GM18868 (cell line): ENCODE data around the gene OR51B5.
"Not testable (repeated sequence)": the region's sequence is repeated elsewhere in the genome, so short reads cannot be mapped to it uniquely, and the experiment has no call there.

Experiments
- ATAC-seq: cut with Tn5 transposase; IDR thresholded peaks from one replicate; pipeline ENCODE4 v1.9.1; 2021; ENCODE audit warnings: mild to moderate bottlenecking, moderate library complexity; ENCODE audit not compliant: unreplicated experiment

The OR51B5 gene, protein sequence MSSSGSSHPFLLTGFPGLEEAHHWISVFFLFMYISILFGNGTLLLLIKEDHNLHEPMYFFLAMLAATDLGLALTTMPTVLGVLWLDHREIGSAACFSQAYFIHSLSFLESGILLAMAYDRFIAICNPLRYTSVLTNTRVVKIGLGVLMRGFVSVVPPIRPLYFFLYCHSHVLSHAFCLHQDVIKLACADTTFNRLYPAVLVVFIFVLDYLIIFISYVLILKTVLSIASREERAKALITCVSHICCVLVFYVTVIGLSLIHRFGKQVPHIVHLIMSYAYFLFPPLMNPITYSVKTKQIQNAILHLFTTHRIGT

DNA sequence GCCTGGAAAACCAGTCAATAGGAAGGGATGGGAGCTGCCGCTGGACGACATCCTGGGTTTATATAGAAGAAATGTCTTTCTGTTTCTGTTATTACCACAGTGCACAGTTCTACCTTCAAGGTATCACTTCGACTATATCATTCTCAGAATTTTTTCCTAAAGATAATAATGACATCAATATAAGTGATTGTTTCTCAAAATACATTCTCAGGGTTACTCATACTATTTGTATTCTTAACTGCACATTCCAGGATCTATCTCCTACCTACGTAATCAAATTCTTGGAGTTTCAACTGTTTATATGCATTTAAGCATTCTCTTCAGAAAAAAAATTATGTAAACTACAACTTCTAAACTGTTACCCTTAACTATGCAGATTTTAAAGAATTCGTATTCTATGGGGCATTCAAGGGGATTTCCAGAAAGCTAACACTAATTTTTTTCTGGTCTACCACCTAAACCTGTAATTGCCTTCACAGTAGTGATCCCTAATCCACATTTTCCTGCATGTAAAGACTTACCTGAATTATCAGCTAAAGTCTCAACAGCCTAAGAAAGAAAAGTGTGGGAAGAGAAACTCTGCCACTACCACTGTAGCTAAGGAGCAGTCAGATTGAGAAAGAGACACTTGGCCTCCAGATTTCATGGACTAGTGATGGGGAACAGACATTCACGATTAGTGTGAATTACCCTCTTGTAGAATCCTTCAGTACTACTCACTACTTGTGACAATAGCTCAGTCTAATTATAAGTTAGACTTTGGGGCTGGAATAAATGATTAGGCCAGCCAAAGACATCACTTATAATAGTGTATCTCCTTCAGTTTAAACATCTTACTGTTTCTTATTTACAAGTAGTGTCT, at the start of gene OR51B5:
TSS of gene OR51B5 (minus strand) at position 51 of the 862 bp plus-strand sequence. CDS start at position 51, 0 bp downstream.
- ATAC-seq = no peak

DNA sequence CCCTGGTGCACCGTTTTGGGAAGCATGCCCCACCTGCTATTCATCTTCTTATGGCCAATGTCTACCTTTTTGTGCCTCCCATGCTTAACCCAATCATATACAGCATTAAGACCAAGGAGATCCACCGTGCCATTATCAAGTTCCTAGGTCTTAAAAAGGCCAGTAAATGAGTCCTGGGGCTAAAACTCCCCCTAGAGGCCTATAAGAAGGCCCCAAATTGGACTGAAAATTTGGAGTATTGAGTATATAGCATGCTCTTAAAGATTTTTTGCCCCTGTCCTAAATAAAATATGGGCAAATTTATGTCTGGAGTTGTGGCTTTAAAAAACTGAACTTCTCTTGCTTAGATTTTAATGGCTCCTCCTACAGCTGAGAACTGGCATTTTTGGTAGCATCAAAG, 46.9 kb upstream of the OR51B5 start:
- no peak for ATAC-seq

DNA sequence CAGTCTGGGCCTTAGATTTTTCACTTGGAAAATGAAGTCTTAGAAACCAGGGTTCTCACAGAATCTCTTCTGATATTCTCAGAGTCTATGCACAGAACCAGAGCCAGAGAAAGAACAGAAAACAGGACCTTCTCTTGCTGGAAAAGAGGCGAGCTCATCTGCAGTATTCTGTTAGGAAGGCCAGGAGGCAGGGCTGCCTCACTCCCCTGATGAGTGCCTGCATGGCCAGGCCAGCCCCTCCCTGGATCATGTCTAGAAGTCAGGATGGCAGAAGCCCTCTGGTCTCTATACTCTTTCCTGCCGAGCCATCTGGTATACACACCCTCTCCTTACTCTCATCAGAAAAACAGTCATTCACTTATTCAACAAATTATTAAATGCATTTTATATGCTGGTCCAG, 41.0 kb upstream of the OR51B5 start:
- ATAC-seq = no peak

DNA sequence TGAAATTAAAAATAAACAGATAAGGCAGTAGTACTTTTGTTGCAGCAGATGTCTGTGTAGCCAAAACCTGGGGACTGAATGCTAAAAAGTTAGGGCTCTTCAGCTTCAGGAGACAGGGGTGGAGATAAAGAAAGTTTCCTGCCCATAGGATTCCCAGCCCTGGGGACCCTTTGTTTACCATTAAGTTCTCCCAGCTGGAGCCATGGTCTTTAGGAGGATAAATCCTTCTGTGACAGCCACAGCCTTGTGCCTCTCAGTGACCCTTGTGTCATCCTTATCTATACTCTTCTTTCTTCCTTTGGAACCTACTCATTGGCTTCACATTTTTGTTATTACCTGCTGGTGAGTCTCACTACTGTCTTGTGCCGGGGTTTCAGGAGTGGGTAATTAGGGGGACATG, 40.3 kb upstream of the OR51B5 start, which contains the start of gene OR51M1:
TSS of gene OR51M1 (plus strand) at position 237 of the 400 bp plus-strand sequence. CDS start 5,587 bp downstream, outside the sequence.
- no peak for ATAC-seq

DNA sequence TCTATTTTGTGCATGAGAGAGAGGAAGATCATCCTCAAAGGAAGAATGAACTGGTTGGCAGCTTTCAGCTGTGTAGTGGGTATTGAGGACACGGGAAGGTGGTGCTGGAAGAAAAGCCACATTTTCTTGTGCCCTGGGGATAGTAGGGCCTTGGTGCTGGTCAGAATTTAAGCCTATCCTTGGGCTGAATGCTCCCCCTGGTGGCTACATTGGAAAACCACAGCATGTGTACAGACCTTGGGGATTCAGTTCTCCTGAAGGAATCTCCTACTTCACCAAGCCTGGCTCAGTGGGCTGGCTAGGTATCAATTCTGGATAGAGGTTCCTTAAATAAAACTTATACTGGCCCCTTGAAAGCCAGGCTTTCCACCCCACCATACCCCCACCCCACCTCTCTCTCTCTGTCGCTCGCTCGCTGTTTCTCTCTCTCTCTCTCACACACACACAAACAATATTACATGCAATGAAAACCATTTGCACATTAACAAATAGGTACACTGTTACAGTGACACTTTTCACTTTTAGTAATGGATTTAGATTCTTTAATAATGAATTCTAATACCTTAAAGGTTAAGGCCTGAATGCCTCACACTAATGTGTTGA, 37.5 kb upstream of the OR51B5 start:
- peak; percentile 91 for ATAC-seq

DNA sequence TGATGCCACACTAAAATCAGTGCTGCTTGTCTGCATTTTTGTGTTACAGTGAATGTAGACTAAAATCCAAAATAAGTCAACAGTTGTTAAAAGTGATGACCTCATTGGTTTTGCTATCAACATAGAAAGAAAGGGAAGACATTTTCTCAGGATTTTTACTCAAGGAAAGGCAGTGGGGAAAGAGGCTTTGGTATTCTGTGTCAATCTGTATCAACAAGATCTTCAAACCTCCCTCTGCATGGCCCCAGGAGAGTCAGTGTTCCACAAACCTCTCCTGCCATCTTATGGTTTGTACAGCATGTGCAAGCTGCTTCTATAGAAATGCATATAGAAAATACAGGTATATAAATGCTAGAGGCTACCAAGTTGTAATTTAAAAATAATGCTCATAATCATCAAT, 26.5 kb upstream of the OR51B5 start:
- no peak for ATAC-seq

DNA sequence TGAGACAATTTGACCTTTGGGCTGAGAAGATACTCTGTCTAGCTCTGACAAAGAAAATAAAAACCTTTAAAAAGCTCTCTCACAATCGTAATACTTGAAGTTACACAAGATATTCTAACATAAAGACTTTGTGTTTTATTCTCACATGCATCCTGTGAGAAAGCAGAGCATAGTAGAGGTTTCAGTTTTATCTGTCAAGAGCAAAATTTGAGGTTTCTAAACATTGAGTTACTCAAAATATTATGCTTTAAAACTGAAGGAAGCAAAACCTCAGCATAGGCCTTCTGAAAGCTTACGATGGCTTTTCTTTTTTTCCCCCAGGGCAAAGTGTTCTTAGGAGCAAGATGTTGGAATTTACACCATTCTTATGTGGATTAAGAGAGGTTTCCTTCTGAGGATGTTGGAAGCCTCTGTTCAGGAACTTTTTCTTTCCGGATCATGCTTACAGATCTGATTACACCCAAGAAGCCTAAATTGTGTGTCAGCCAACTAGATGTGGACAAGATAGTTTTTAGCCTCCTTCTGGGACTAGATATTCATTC, 25.2 kb upstream of the OR51B5 start:
- no peak for ATAC-seq

DNA sequence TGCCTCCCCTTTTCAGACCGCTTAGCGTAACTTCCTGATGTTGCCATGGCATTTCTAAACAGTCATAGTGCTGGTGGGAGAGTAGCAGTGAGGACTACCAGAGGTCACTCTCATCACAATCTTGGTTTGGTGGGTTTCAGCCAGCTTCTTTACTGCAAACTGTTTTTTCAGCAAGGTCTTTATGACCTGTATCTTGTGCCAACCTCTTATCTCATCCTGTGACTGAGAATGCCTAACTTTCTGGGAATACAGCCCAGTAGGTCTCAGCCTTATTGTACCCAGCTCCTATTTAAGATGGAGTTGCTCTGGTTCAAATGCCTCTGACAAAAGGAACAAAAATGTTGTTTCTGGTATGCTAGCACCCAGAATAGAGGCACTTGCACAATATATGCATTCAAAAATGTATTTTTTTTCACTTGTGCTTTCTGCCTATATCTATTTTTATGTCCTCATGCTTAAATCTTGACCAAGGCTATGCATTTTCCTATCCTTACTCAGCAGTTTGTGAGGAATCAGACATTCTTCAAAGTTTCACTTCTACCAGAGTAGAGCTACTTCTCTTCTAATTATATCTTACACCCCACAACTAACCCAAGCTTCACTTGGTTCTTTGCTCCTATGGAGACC, 24.2 kb upstream of the OR51B5 start:
- ATAC-seq = no peak

DNA sequence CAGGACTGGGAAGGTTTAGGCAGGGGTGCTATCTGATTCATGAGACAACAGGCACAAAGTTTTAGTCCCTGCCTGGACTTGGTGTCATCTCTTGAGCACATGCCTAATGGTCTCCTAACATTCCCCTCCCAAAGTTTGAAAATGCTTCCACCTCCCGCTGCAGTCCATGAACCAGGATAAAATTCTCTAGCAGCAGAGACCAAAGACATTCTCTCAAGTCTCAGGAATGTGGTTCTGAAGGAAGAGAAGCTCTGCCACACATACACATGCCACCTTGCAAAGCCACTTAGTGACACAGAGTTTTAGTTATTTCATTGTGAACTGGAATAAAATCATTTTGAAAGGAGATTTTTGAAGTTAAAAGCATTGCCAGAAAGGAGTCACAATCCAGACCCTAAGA, 23.5 kb upstream of the OR51B5 start:
- ATAC-seq = no peak

DNA sequence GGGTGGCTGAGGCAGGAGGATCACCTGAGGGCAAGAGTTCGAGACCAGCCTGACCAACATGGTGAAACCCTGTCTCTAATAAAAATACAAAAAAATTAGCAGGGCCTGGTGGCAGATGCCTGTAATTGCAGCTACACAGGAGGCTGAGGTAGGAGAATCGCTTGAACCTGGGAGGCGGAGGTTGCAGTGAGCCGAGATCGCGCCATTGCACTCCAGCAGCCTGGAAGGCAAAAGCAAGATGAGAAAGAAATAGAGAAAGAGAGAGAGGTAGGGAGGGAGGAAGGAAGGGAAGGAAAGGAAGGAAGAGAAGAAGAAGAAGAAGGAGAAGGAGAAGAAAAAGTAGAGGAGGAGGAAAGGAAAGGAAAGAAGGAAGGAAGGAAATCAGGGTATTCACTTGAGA, 23.0 kb upstream of the OR51B5 start:
- ATAC-seq = not testable (repeated sequence)

DNA sequence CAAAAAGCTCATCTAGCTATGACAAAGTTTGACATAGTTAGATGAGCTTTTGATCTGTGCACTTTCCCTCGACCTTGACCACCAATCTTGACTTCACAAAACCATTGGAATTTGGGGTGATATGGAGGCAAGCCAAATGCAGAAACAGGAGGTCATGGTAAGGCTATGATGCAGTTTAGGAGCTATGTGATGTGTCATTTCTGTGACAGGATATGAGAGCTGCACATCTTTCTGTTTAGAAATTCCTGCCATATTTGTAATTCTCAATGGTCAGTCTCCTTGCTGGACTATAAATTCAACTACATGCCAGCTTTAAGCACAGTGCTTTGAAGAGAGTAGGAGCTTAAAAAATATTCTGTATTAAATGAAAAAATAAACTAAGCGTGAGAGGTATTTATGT, 20.9 kb upstream of the OR51B5 start:
- no peak for ATAC-seq

DNA sequence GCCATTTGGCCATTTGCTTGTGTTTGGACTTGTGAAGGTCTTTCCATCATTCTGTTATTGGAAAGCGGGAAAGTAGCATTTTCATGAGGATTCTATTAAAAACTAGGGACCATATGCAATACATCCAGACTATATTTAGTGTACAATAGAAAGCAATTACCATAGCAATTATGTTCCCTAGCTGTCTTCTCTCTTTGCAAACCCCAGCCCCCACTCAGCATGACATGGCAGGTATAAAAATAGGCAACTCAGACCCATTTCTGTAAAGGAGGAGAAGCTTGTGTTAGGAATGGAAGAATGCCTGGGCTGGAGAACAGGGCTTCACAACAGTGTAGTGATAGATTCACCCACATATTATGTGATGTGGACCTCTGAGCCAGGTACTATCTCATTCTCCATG, 20.4 kb upstream of the OR51B5 start:
- no peak for ATAC-seq

DNA sequence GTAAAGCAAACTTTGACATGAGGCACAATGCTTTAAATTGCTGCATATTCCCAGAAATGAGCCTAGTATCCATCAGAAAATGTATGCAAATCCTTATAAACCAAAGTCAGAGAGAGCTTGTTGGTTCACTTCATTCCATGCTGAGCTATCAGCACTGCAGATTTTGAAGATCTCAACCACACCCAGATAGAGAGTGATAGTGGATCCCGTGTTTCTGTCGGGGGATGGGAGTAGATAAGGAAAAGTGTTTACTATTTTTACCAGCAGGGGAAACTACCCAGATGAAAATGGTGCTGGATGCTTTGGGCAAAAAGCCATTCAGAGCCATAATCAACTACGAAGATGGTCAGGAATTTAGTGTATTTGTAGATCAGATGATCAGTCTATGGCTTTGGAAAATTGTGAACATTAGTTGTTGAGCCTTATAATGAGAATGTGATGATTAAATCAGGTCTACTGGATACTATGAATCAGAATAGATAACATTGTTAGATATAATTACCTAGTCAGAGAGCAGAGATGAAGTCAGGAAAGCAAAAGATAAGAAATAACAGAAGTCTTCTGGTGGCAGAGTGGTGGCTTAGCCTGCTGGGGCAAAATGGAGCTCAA, 18.8 kb upstream of the OR51B5 start:
- ATAC-seq = no peak

DNA sequence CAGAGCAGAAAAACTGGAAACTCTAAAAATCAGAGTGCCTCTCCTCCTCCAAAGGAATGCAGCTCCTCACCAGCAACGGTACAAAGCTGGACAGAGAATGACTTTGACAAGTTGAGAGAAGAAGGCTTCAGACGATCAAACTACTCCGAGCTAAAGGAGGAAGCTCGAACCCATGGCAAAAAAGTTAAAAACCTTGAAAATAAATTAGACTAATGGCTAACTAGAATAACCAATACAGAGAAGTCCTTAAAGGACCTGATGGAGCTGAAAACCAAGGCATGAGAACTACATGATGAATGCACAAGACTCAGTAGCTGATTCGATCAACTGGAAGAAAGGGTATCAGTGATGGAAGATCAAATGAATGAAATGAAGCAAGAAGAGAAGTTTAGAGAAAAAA, 12.7 kb upstream of the OR51B5 start:
- not testable (repeated sequence) for ATAC-seq

DNA sequence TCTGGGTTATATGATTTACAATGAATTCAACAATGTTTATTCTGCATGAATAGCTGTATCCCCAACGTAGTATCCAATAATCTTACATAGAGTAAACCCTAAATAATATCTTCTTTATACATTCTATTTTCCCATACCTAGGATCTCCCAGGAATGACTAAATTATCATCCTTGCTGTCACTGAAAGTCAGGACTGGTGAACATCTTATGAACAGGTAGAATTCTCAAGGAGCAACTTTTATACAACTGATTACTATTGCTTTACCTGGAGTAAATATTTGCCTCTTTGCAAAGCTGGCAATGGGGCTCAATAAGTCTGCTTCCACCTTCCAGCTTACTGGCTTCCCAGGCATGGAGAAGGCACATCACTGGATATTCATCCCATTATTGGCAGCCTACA, 7.9 kb upstream of the OR51B5 start, which contains the start of gene OR51B6:
TSS of gene OR51B6 (plus strand) at position 301 of the 400 bp plus-strand sequence. CDS start at position 301, 0 bp downstream.
- ATAC-seq = no peak

DNA sequence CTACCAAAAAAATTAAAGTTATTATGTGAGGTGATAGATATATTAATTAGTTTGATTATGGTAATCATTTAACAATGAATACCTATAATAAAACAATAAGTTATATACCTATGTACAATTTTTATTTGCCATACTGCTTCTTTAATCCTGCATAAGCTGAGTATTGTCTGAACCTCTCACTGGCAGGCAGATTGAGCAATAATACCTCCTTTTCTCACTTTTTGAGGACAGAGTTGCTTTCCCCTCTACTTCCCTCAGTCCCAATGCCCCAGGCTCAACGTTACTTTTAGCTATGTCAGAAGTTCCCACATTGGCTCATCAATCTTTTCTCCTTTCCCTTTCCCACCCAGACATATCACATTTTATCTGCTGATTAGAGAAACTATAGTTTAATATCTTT, 6.2 kb upstream of the OR51B5 start:
- no peak for ATAC-seq

DNA sequence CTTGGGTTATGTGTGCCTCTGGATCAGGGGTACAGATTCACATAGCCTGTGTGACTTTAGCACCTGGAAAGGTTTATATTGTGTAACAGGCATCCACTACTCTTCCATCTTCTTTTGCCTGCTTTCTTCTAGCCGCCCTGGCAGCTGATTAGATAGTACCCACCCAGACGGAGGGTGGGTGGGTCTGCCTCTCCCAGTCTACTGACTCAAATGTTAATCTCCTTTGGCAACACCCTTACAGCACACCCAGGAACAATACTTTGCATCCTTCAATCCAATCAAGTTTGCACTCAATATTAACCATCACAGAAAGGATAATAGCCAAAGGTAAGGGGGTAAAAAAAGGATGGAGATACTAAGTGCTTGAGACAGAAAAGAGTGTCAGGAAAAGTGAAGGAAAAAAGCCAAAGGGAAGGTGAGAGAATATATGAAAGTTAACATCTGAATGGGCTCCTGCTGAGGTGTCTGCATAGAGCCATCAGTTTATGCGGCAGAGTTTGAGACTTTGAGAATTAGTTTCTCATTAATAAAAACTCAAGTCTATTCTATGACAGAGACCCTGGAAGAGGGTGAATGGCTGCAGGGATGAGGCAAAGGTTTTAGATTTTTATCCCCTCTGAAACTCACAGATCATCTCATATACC, 5.3 kb upstream of the OR51B5 start:
- ATAC-seq = no peak

DNA sequence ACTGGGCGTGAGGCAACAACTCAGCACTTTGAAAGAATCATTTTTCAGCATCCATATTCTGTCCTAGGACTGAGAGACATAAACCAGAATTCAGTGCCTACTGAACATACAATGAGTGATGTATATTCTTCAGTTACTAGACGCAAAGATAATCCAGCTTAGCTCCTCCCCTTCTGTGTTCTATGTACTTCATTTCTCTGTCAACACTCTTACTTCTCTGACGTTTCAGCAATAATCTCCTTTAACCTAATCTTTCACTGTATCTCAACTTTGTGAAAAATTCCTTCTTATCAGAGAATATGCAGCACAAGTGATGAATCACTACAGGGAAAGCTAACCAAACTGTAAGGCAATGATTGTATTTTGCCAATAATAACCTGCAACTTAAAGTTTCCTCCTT, 2.5 kb upstream of the OR51B5 start:
- ATAC-seq = no peak

DNA sequence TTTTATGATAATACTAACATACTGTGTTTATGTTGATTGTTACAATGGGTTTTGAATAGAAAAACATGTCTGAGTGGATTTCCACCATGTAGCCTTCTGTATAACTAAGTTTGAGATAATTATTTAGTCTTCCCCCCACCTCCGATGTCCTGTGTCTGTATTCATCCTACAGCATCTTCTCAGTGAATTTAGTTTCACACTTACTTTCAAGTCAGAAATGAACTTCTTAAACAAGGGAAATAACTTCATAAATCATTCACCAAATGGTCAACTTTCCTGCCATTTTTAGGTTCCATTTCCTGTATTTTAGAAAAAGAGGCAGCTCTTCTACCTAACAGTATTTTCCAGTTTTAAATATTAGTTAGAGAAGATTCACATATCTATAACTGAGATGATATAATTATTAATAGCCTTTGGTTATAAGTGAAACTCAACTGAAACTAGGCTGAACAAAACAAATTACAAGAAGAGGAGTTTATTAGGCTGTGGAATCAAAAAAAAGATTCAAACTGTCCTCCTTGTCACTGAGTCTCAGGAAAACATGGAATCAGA, 3.5 kb downstream of the OR51B5 start:
- no peak for ATAC-seq

DNA sequence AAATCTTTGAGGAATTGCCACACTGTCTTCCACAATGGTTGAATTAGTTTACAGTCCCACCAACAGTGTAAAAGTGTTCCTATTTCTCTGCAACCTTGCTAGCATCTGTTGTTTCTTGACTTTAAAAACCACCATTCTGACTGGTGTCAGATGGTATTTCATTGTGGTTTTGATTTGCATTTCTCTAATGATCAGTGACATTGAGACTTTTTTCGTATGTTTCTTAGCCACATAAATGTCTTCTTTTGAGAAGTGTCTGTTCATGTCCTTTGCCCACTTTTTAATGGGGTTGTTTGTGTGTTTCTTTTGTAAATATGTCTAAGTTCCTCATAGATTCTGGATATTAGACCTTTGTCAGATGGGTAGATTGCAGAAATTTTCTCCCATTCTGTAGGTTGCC, 6.1 kb downstream of the OR51B5 start:
- ATAC-seq = not testable (repeated sequence)
